Upper lobe of left lung (tissue), 4 donors: Measurements from ENCODE around the gene FBLN2.

Source experiments
- CTCF ChIP-seq, 6 experiments: fragments of 450-650 bp in 4 of 6; fragments of 200-600 bp in 2 of 6; sonication (generic) in 2 of 6; IDR thresholded peaks; one replicate each; pipeline ENCODE4 v1.5.1; 2016 to 2019; ENCODE audit warnings: antibody characterized with exemption in 6 of 6
- POLR2A ChIP-seq, 4 donors: fragments of 450-650 bp; IDR thresholded peaks; one replicate each; pipeline ENCODE4 v1.5.1; 2016 to 2017; ENCODE audit warnings: antibody characterized with exemption in 4 of 4, mild to moderate bottlenecking in 2 of 4

- TF ChIP-seq CTCF (IDR thresholded peaks at IDR 0.05) (no peak), POLR2A (IDR thresholded peaks at IDR 0.05) (no peak)
These were observed 898 bp downstream of the FBLN2 start for GRCh38 chr3:13549623-13550422.
